ENCODE data around the gene BIRC2.

- TF ChIP-seq CTCF (IDR thresholded peaks at IDR 0.05) = no peak
- no peak for TF ChIP-seq POLR2AphosphoS5 (IDR thresholded peaks at IDR 0.05)
Measured at GRCh38 chr11:102386136-102386734, 39.2 kb downstream of the BIRC2 start.

Measured in stomach (tissue), 4 donors.